ENCODE measurements around the gene DRD2. TPM values are rescaled to one million over a fixed set of nuclear protein-coding genes. Genes with fewer than 3 reads are reported as not detected.

The DRD2 gene
- total and polyA plus RNA-seq, 7 donors: 0.03 to 0.24 (median 0.14) TPM; not detected in 1

DNA sequence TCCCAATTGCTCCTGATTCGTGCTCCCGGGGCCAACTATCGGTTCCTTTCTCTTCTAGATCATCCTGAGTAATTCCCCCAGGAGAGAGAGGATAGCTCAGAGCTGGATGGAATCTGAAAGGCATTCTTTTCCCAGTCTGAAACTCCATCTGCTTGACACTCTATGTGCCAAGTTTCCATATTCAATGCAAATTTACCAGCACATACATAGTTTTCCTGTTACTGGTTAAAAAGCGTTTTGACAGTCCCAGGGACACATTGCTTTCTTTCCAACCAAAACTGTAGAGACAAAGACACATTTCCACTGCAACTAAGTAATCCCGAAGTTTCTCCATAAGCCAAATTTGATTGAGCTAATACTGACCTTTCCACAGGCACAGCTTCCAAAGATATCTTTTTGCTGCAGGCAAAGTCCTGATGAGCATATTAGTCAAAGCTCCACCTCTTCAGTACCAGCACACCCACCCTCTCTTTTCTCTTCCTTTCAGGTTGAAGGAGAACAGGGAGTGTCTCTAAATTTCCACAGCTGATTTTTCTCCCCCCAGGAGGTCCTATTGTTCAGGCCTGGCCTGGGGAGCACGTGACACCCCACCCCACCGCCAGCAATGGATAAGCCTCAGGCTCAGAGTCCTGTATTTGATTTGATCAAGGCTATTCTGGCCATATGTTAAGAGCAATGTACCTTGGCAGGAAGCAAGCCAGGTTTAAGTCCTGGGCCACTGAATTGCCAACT lies 97.4 kb downstream of the DRD2 start:
- intact Hi-C loops (cut with DNase I): no loop called here
- no peak for ATAC-seq
- 24 to 34% (median 34%) methylated on average over 7 of the region's 7 CpGs for WGBS, 3 donors

DNA sequence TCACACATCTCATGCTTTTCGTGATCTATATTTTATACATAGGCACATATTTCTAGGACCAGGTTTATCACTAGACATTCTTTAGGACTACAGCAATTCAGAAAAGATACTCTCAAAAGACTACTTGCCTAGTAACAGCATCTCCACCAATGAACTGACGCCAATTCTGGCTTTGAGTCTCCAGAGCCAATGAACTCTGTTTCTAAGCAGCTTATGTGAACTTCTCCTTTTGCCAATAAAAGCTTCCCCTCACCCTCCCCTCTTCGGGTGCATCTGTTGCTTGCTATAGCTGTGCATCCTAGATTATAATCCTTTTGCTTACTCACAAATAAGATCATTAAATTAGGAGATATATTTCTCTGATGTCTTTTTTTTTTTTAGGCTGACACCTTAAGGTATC lies 99.0 kb downstream of the DRD2 start:
- DNase-seq: no peak
- no peaks in the 10 kb centered on the region for H3K27me3 ChIP-seq (ENCODE audit: insufficient read depth in 3 of 3, low read length in 2 of 3)
- WGBS, 3 donors: 54 to 57% (median 55%) methylated on average over 3 of the region's 3 CpGs
- no peak overlapping the region for H3K4me3 ChIP-seq
- ATAC-seq: no peak
- H3K4me1 ChIP-seq: no peaks in the 10 kb centered on the region
- no peaks in the 10 kb centered on the region for H3K9me3 ChIP-seq
- H3K27ac ChIP-seq: no peak overlapping the region
- H3K36me3 ChIP-seq (ENCODE audit: insufficient read depth in 1 of 2, low read depth in 1 of 2): peaks cover 0 to 4% of the 10 kb centered on the region in 2 donors
- intact Hi-C loops (cut with DNase I): no loop called here
- TF ChIP-seq, protein P1, sequence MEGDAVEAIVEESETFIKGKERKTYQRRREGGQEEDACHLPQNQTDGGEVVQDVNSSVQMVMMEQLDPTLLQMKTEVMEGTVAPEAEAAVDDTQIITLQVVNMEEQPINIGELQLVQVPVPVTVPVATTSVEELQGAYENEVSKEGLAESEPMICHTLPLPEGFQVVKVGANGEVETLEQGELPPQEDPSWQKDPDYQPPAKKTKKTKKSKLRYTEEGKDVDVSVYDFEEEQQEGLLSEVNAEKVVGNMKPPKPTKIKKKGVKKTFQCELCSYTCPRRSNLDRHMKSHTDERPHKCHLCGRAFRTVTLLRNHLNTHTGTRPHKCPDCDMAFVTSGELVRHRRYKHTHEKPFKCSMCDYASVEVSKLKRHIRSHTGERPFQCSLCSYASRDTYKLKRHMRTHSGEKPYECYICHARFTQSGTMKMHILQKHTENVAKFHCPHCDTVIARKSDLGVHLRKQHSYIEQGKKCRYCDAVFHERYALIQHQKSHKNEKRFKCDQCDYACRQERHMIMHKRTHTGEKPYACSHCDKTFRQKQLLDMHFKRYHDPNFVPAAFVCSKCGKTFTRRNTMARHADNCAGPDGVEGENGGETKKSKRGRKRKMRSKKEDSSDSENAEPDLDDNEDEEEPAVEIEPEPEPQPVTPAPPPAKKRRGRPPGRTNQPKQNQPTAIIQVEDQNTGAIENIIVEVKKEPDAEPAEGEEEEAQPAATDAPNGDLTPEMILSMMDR (IDR thresholded peaks at IDR 0.05): no peak

More for the DNA sequence above, 97.4 kb downstream of the DRD2 start:
- H3K27me3 ChIP-seq (ENCODE audit: insufficient read depth in 3 of 3, low read length in 2 of 3): no peaks in the 10 kb centered on the region
- no peak for DNase-seq
- no peaks in the 10 kb centered on the region for H3K4me1 ChIP-seq
- no peak overlapping the region for H3K27ac ChIP-seq
- TF ChIP-seq, protein P1 (IDR thresholded peaks at IDR 0.05): no peak
- no peaks in the 10 kb centered on the region for H3K36me3 ChIP-seq (ENCODE audit: insufficient read depth in 1 of 2, low read depth in 1 of 2)
- no peak overlapping the region for H3K4me3 ChIP-seq
- no peaks in the 10 kb centered on the region for H3K9me3 ChIP-seq

DNA sequence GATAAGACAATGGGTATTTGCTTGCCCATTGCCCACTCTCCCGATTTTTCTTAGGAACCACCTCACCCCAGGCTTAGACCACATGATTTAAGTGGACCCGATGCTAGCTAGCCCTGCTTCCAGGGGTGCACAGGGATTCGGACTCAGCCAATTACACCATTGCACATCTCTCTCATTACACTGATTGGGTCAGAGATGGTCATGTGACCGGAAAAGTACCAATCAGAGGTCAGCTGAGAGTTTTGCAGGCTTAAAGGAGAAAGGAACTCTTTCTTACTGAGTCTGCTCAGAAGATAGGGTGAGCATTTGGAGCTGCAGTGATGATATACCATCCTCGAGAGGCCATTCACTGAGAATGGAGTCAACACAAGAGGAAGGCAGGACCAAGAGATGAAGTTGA lies 99.8 kb downstream of the DRD2 start:
- Histone ChIP-seq H3K36me3 (ENCODE audit: insufficient read depth in 1 of 2, low read depth in 1 of 2) (peaks cover 0 to 4% of the 10 kb centered on the region in 2 donors), H3K9me3 (no peaks in the 10 kb centered on the region), H3K27ac (no peak overlapping the region), H3K4me3 (no peak overlapping the region), H3K4me1 (no peaks in the 10 kb centered on the region), H3K27me3 (ENCODE audit: insufficient read depth in 3 of 3, low read length in 2 of 3) (no peaks in the 10 kb centered on the region)
- 91 to 92% (median 91%) methylated on average over 5 of the region's 5 CpGs for WGBS, 3 donors
- intact Hi-C loops (cut with DNase I): no loop called here
- DNase-seq (no peak), ATAC-seq (no peak)
- TF ChIP-seq, protein P1 (IDR thresholded peaks at IDR 0.05): no peak

DNA sequence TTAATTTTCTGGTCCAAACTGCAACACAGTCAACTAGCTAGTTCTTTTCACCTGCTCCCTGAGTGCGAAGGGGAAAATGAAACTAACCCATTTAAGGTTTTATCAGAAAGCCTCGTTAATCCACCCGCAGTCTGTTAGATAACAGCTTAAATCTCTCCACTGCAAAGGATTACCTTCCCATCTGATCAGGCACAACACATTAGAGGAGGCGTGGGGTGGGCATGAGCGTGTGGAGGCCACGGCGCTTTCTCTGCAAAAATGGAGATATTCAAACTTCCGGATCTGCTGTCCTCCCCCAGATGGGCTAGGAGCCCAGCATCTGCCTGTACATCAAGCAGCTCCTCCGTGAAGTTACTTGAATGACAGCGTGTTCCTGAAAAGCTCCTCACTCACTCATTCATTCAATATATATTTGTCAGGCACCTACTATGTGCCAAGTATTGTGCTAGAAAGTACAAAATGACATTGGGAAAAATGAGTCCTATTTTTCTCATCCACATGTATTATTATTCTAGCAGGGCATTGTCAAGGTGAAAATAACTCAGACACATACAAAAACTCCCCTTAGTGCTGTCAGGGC lies 101.1 kb downstream of the DRD2 start:
- H3K9me3 ChIP-seq: no peaks in the 10 kb centered on the region
- DNase-seq (no peak), ATAC-seq (no peak)
- intact Hi-C loops (cut with DNase I): no loop called here
- H3K27me3 ChIP-seq (ENCODE audit: insufficient read depth in 3 of 3, low read length in 2 of 3): no peaks in the 10 kb centered on the region
- H3K4me1 ChIP-seq: no peaks in the 10 kb centered on the region
- H3K27ac ChIP-seq: no peak overlapping the region
- H3K36me3 ChIP-seq (ENCODE audit: insufficient read depth in 1 of 2, low read depth in 1 of 2): peaks cover 0 to 10% of the 10 kb centered on the region in 2 donors
- H3K4me3 ChIP-seq: no peak overlapping the region
- WGBS, 3 donors: 85 to 89% (median 85%) methylated on average over 10 of the region's 10 CpGs
- TF ChIP-seq, protein P1 (IDR thresholded peaks at IDR 0.05): no peak
